HepG2 (cell line): Measurements from ENCODE around the gene C10orf71. TPM values are rescaled to one million over a fixed set of nuclear protein-coding genes. Genes with fewer than 3 reads are reported as not detected.

Source experiments
- GABPA ChIP-seq, 2 experiments: IDR thresholded peaks; 2 replicates each; pipeline ENCODE4 v1.6.1; 2011 to 2016; ENCODE audit warnings: low read depth in 2 of 2, low read length in 1 of 2, missing biosample characterization in 1 of 2, missing genetic modification characterization in 1 of 2
- HNRNPK ChIP-seq: fragments of 200-400 bp; formaldehyde crosslinking; IDR thresholded peaks from 2 replicates; pipeline ENCODE4 v1.6.1; 2018; ENCODE audit warnings: low read length, low read depth, moderate library complexity, mild to moderate bottlenecking; ENCODE audit not compliant: poor library complexity, severe bottlenecking
- polyA plus RNA-seq, 8 experiments: library from polyadenylated mRNA; depleted of rRNA in 3 of 8; stranded (reverse) in 7 of 8; unstranded in 1 of 8; fragments of >200 nt; fragmentation: Illumina TruSeq in 4 of 8; extraction: Trizol in 4 of 8; gene quantifications; 2 replicates each; pipeline versions ENCODE4 v1.2.1 to v1.2.3, GENCODE V29; 2011 to 2016; ENCODE audit warnings: low read depth in 4 of 8, missing spikeins in 1 of 8, mixed read lengths in 1 of 8; ENCODE audit not compliant: insufficient read depth in 1 of 8
- total RNA-seq, 5 experiments: library from RNA; depleted of rRNA; stranded (reverse); fragments of >200 nt; fragmentation: Illumina TruSeq; extraction: Trizol; gene quantifications; 2 replicates each; pipeline ENCODE4 v1.2.3, GENCODE V29; 2016; ENCODE audit warnings: low read depth in 1 of 5
- TF ChIP-seq, protein P1 (sequence below): IDR thresholded peaks from 2 replicates; pipeline ENCODE4 v1.4.0; 2020; ENCODE audit warnings: mild to moderate bottlenecking, missing genetic modification reagents
- TF ChIP-seq, protein P2 (sequence below): sonication (generic); formaldehyde crosslinking; IDR thresholded peaks from 2 replicates; pipeline ENCODE4 v1.9.0; 2022; ENCODE audit warnings: low read depth, missing genetic modification reagents
- TF ChIP-seq, protein P3 (sequence below): sonication (generic); formaldehyde crosslinking; IDR thresholded peaks from 2 replicates; pipeline ENCODE4 v1.5.0; 2020; ENCODE audit warnings: mild to moderate bottlenecking, missing genetic modification reagents, moderate library complexity
- TF ChIP-seq, protein P4 (sequence below): IDR thresholded peaks from 2 replicates; pipeline ENCODE4 v1.6.1; 2016; ENCODE audit warnings: low read depth
- TF ChIP-seq, protein P5 (sequence below): sonication (generic); formaldehyde crosslinking; IDR thresholded peaks from 2 replicates; pipeline ENCODE4 v1.4.0; 2020; ENCODE audit warnings: missing genetic modification reagents, borderline replicate concordance

The C10orf71 gene
- total and polyA plus RNA-seq, 2 of the 13 experiments (the other 11 are each of a cell fraction or from before 2014, with no cell fraction given), result not detected

DNA sequence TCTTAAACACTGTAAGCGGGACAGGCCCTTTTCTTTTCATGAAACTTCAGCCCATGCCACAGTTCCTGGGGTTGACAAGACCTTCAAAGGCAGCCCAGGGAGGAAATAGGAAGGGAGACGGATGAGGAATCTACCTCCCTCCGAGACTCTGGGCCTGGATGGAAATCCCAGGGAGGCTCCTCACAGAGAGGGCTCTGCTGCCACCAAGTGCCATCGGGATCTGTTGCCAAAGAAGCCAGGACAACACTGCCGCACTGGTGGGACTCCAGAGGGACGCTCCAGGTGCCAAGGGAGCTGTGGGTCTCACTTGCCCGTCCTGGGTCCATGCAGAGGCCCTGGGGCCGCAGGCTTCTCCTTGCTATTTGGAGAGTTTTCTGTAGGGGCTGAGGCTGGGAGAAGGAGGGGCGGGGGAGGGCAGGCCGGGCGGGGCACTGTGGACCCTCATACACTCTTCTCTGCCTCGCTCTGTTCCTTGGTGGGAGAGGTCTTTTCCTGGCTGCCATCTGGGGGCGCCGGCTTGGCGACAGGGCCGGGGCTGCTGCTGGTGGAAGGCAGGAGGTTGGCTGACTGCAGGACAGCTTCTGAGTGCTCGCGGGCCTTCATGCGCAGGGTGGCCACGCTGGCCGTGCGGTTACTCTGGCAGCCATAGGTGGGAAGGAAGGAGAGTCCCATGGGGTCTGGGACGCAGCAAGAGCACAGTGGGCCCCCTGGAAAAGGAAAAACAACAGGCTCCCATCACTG lies 66.9 kb downstream of the C10orf71 start (continued):
- TF ChIP-seq, protein P1, sequence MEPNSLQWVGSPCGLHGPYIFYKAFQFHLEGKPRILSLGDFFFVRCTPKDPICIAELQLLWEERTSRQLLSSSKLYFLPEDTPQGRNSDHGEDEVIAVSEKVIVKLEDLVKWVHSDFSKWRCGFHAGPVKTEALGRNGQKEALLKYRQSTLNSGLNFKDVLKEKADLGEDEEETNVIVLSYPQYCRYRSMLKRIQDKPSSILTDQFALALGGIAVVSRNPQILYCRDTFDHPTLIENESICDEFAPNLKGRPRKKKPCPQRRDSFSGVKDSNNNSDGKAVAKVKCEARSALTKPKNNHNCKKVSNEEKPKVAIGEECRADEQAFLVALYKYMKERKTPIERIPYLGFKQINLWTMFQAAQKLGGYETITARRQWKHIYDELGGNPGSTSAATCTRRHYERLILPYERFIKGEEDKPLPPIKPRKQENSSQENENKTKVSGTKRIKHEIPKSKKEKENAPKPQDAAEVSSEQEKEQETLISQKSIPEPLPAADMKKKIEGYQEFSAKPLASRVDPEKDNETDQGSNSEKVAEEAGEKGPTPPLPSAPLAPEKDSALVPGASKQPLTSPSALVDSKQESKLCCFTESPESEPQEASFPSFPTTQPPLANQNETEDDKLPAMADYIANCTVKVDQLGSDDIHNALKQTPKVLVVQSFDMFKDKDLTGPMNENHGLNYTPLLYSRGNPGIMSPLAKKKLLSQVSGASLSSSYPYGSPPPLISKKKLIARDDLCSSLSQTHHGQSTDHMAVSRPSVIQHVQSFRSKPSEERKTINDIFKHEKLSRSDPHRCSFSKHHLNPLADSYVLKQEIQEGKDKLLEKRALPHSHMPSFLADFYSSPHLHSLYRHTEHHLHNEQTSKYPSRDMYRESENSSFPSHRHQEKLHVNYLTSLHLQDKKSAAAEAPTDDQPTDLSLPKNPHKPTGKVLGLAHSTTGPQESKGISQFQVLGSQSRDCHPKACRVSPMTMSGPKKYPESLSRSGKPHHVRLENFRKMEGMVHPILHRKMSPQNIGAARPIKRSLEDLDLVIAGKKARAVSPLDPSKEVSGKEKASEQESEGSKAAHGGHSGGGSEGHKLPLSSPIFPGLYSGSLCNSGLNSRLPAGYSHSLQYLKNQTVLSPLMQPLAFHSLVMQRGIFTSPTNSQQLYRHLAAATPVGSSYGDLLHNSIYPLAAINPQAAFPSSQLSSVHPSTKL, result no peak
- no peak for TF ChIP-seq HNRNPK
- TF ChIP-seq, protein P2, sequence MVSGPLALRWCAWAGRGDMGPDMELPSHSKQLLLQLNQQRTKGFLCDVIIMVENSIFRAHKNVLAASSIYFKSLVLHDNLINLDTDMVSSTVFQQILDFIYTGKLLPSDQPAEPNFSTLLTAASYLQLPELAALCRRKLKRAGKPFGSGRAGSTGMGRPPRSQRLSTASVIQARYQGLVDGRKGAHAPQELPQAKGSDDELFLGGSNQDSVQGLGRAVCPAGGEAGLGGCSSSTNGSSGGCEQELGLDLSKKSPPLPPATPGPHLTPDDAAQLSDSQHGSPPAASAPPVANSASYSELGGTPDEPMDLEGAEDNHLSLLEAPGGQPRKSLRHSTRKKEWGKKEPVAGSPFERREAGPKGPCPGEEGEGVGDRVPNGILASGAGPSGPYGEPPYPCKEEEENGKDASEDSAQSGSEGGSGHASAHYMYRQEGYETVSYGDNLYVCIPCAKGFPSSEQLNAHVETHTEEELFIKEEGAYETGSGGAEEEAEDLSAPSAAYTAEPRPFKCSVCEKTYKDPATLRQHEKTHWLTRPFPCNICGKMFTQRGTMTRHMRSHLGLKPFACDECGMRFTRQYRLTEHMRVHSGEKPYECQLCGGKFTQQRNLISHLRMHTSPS (CRISPR knock-in tag), result no peak
- TF ChIP-seq, protein P3, sequence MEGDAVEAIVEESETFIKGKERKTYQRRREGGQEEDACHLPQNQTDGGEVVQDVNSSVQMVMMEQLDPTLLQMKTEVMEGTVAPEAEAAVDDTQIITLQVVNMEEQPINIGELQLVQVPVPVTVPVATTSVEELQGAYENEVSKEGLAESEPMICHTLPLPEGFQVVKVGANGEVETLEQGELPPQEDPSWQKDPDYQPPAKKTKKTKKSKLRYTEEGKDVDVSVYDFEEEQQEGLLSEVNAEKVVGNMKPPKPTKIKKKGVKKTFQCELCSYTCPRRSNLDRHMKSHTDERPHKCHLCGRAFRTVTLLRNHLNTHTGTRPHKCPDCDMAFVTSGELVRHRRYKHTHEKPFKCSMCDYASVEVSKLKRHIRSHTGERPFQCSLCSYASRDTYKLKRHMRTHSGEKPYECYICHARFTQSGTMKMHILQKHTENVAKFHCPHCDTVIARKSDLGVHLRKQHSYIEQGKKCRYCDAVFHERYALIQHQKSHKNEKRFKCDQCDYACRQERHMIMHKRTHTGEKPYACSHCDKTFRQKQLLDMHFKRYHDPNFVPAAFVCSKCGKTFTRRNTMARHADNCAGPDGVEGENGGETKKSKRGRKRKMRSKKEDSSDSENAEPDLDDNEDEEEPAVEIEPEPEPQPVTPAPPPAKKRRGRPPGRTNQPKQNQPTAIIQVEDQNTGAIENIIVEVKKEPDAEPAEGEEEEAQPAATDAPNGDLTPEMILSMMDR, result peak; percentile 47
- TF ChIP-seq, protein P4, sequence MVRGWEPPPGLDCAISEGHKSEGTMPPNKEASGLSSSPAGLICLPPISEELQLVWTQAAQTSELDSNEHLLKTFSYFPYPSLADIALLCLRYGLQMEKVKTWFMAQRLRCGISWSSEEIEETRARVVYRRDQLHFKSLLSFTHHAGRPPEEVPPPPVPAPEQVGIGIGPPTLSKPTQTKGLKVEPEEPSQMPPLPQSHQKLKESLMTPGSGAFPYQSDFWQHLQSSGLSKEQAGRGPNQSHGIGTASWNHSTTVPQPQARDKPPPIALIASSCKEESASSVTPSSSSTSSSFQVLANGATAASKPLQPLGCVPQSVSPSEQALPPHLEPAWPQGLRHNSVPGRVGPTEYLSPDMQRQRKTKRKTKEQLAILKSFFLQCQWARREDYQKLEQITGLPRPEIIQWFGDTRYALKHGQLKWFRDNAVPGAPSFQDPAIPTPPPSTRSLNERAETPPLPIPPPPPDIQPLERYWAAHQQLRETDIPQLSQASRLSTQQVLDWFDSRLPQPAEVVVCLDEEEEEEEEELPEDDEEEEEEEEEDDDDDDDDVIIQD, result no peak
- TF ChIP-seq, protein P5, sequence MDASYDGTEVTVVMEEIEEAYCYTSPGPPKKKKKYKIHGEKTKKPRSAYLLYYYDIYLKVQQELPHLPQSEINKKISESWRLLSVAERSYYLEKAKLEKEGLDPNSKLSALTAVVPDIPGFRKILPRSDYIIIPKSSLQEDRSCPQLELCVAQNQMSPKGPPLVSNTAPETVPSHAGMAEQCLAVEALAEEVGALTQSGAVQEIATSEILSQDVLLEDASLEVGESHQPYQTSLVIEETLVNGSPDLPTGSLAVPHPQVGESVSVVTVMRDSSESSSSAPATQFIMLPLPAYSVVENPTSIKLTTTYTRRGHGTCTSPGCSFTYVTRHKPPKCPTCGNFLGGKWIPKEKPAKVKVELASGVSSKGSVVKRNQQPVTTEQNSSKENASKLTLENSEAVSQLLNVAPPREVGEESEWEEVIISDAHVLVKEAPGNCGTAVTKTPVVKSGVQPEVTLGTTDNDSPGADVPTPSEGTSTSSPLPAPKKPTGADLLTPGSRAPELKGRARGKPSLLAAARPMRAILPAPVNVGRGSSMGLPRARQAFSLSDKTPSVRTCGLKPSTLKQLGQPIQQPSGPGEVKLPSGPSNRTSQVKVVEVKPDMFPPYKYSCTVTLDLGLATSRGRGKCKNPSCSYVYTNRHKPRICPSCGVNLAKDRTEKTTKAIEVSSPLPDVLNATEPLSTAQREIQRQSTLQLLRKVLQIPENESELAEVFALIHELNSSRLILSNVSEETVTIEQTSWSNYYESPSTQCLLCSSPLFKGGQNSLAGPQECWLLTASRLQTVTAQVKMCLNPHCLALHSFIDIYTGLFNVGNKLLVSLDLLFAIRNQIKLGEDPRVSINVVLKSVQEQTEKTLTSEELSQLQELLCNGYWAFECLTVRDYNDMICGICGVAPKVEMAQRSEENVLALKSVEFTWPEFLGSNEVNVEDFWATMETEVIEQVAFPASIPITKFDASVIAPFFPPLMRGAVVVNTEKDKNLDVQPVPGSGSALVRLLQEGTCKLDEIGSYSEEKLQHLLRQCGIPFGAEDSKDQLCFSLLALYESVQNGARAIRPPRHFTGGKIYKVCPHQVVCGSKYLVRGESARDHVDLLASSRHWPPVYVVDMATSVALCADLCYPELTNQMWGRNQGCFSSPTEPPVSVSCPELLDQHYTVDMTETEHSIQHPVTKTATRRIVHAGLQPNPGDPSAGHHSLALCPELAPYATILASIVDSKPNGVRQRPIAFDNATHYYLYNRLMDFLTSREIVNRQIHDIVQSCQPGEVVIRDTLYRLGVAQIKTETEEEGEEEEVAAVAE (CRISPR knock-in tag), result no peak
- no peak for TF ChIP-seq GABPA (IDR thresholded peaks at IDR 0.05; ENCODE audit: low read depth, low read length)
- TF ChIP-seq GABPA (CRISPR knock-in tag; IDR thresholded peaks at IDR 0.05; ENCODE audit: low read depth), result no peak
